HG03108 (cell line): ENCODE data around the gene SSC4D.
"Not testable (repeated sequence)": the region's sequence is repeated elsewhere in the genome, so short reads cannot be mapped to it uniquely, and the experiment has no call there.

Source experiments
- ATAC-seq: cut with Tn5 transposase; IDR thresholded peaks from one replicate; pipeline ENCODE4 v1.9.1; 2021; ENCODE audit warnings: moderate library complexity; ENCODE audit not compliant: unreplicated experiment

SSC4D gene

DNA sequence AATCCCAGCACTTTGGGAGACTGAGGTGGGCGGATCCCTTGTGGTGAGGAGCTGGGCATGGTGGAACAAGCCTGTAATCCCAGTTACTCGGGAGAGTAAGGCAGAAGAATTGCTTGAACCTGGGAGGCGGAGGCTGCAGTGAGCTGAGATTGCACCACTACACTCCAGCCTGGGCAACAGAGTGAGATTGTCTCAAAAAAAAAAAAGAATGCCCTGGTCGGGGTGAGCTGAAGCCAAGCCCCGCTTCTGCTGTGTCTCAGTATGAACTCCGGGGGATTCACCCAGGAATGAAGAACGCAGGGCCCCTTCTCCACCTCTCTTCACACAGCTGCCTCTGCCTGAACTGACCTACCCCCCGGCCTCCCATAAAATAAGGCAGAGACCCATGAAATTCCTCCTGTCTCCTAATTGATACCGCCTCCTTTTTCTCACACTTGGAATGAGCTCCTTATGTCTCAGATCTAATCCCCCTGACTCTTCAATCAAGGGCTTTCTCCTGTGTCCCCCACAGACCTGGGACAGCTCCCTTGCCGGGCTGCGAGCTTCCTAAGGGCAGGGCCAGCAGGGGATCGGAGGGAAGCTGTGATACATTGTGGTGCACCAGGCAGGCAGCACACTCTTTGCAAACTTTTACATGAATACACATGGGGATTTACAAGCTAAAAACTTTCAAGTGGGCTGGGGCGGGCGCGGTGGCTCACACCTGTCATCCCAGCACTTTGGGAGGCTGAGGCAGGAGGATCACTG, 14.3 kb upstream of the SSC4D start:
- no peak for ATAC-seq

DNA sequence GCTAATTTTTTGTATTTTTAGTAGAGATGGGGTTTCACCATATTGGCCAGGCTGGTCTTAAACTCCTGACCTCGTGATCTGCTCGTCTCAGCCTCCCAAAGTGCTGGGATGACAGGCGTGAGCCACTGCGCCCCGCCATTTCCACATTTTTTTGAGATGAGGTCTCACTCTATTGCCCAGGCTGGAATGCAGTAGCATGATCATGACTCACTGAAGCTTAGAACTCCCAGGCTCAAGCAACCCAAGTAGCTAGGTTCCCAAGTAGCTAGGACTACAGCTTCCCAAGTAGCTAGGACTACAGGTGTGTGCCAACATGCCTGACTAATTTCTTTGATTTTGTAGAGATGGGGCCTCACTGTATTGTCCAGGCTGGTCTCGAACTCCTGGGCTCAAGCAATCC, 11.6 kb upstream of the SSC4D start:
- ATAC-seq = not testable (repeated sequence)

DNA sequence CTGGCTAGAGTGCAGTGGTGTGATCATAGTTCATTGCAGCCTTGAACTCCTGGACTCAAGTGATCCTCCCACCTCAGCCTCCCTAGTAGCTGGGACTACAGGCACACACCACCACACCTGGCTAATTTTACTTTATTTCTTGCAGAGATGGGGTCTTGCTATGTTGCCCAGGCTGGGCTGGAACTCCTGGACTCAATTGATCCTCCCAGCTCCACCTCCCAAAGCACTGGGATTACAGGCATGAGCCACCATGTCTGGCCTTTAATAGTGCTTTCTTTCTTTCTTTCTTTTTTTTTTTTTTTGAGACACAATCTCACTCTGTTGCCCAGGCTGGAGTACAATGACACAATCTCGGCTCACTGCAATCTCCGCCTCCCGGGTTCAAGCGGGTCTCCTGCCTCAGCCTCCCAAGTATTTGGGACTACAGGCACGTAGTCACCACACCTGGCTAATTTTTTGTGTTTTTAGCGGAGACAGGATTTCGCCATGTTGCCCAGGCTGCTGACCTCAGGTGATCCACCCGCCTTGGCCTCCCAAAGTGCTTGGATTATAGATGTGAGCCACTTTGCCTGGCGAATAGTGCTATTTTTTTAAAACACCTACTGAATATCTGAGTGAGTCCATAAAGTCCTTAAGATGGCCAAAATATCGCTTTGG, 8.3 kb upstream of the SSC4D start:
- not testable (repeated sequence) for ATAC-seq

DNA sequence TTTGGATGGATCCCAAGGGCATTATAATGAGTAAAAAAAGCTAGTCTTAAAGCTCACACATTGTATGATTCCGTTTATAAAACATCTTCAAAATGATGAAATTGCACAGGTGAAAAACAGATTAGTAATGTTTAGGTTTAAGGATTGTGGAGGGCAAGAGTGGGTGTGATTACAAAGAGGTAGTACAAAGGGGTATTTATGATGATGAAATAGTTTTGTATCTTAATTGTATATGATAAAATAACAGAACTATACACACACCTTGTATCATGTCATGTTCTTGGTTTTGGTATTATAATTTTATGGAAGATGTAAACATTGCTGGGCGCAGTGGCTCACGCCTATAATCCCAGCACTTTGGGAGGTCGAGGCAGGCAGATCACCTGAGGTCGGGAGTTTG, 2.8 kb upstream of the SSC4D start:
- no peak for ATAC-seq

DNA sequence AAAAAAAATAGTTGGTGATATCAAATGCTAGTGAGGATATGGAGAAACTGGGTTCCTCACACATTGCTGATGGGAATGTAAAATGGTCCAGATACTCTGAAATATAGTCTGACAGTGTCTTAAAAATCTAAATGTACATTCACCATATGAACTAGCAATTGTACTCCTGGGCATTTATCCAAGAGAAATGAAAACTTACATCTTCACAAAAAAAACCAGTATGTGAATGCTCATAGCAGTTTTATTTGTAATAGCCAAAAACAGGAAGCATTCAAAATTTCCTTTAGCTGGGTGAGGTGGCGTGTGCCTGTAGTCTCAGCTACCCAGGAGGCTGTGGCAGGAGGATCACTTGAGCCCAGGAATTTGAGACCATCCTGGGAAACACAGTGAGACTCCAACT, 2.1 kb upstream of the SSC4D start:
- no peak for ATAC-seq

DNA sequence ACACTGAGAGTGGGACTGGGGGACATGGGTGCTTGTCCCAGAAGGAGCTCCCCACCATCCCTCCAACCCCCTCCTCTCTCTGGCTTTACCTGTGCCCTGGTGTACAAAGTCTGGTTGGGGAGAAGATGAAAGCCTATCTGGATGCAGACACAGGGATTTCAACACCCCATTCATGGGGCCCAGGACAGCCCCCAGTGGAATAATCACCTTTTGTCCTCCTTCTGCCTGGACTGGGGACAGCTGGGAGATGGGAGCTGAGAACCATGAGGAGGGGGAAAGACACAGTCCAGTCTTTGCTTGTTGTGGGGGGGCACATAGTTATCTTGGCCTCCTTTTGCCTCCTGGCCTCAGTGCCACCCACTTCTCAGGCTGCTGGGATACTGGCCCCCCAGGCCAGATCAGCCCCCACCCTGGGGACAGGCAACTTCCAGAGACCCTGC, 1.4 kb downstream of the SSC4D start:
- ATAC-seq = no peak

DNA sequence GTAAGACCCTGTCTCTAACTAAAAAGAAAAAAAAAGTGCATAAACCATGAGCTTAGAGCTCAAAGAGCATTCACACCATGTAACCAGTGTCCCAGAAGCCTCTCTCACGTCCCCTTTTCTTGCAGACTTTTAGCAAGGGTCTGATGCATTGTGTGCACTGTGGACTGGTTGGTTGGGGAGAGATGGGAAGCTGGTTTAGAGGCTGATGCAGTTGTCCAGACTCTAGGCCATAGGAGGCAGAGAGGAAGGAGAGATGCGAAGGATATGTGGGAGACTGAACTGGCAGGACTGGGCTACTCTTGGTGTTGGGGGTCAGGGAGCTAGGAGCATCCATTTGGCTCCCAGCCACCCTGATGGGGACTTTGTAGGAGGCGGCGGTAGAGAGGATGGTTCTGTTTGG, 1.8 kb downstream of the SSC4D start:
- ATAC-seq = no peak

DNA sequence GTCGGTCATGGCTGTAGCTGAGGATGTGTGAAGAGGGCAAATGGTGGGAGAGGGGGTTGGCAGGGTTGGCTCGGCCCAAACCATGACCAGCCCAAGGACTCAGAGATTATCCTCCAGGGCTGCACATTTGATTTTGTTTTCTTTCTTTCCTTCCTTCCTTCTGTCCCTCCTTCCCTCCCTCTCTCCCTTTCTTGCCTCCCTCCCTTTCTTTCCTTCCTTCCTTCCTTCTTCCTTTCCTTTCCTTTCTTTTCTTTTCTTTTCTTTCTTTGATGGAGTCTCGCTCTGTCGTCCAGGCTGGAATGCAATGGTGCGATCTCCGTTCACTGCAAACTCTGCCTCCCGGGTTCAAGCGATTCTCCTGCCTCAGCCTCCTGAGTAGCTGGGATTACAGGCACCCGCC, 3.8 kb downstream of the SSC4D start:
- no peak for ATAC-seq

DNA sequence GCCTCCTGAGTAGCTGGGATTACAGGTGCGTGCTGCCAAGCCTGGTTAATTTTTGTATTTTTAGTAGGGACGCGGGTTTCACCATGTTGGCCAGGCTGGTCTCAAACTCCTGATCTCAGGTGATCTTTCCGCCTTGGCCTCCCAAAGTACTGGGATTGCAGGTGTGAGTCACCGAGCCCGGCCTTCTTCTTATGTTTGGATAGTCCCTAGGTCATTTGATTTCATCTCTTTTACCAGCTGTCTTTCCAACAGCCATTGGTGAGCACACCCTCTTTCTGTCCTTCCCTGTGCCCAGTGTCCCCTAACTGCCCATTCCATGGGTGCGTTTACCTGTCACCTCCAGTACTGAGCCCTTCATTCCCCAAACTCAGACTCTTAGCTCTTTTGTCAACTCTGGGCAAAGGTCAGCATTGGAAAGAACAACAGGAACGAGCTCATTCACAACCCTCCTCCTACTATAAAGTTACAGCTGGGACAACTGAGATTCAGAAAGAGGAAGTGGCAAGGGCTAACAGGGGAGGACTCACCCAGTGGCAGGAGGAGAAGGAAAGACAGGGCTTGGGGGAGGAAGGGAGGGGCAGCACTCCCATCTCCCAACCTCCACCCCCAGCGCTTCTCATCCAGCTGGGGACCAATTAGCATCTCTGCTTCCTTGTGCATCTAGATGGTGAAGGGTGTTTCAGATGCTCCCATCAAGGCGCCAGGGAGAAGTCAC, 5.6 kb downstream of the SSC4D start:
- no peak for ATAC-seq

DNA sequence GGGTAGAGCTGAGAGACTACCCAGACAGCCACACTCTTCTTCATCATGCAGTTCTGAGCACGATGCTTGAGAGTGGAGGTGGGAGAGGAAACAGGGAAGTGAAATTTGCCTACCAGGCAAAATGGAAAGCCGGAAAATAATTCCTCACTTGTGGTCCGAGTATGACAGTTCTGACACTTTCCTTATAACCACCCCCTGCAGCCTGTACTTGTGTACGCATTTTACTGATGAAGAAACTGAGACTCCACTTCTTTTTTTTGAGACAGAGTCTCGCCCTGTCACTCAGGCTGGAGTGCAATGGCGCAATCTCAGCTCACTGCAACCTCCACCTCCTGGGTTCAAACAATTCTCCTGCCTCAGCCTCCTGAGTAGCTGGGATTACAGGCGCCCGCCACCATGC, 6.4 kb downstream of the SSC4D start:
- ATAC-seq = not testable (repeated sequence)

DNA sequence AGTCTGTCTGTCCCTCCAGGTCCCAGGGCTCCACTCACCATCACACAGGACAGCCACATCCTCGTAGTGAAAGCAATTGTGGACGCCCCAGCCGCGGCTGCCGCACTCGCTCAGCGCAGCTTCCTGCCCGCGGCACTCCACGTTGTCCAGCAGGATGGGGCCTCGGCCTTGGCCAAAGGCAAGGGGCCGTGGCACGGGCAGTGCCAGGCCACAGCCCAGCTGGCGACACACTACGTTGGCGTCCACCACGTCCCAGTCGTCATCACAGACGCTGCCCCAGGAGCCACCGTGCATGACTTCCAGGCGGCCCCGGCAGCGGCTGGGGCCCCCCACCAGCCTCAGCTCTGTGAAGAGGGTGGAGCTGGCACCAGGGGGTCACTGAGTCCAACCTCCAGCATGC, 9.2 kb downstream of the SSC4D start:
- no peak for ATAC-seq

DNA sequence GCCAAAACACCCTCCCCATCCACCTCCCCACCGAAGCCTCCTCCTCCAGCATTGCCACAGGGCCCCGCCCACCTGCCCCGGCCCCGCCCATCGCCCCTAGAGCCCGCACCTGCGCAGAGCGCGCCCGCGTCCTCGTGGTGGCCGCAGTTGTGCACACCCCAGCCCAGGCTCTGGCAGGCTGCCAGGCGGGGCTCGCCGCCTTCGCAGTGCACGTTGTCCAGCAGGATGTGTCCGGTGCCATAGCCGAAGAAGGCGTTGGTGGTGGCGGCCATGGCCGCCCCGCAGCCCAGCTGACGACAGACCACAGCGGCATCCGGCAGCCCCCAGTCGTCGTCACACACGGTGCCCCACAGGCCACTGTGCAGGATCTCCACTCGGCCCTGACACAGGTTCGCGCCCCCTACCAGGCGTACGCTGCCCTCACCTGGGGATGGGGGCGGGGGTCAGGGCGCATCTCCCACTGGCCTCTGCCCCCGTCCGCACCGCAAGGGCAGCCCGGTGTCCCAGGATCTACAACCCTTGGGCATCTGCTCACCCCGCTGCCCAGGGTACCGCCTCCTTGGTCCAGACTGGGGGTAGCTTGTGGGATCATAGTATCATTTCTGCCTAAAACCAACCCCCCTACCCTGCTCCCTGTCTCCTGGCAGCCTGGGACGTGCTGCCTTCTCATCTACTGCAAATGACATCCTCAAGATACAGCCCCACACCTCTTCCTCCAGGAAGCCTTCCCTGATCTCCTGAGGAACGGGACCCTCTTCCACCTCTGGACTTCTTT, 11.9 kb downstream of the SSC4D start:
- no peak for ATAC-seq

DNA sequence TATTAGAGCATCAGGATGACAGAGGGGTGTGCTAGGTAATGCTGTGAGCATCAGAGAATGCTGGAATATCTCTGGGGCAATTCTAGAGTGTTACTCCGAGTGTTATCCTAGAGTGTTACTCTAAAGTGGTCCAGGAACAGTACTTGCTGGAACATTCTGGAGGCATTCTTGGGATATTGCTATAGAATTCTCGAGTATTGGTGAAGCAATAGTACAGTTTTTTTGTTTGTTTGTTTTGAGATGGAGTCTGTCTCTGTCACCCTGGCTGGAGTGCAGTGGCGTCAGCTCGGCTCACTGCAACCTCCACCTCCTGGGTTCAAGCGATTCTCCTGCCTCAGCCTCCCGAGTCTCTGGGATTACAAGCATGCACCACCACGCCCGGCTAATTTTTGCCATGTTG, 12.6 kb downstream of the SSC4D start:
- no peak for ATAC-seq

DNA sequence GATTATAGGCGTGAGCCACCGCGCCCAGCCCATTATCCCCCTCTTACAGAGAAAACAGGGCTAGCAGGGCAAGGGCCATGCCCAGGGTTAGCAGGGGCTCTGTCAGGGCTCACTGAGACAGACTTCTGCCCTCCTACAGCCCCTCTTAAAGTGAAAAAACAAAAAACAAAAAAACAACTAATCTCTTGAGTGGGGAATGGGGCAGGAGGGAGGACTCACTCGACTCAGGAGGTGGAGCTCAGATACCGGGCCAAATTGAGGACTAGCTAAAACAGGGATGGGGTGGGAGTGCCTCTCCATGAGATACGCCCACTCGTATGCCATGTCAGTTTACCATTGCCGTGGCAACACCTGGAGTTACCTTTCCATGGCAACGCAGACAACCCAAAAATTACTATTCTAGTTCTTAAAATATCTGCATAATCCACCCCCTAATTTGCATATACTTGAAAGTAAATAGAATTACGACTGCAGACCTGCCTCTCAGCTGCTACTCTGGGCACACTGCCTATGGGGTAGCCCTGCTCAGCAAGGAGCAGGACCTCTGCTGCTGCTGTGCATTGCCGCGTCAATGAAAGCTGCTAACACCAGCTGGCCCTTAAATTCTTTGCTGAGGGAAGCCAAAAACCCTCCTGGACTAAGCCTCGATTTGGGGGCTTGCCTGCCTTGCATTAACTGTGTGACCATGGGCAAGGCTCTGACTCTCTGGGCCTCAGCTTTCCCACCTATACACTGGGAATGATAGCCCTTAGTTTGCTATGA, 13.4 kb downstream of the SSC4D start:
- ATAC-seq = no peak

DNA sequence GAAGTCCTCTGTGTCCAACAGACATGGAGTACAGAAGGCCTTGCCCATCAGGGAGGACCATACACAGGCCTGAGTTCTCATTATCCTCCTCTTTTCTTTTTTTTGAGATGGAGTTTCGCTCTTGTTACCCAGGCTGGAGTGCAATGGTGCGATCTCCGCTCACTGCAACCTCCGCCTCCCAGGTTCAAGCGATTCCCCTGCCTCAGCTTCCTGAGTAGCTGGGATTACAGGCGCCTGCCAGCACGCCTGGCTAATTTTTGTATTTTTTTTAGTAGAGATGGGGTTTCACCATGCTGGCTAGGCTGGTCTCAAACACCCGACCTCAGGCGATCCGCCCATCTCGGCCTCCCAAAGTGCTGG, 13.9 kb downstream of the SSC4D start:
- not testable (repeated sequence) for ATAC-seq

DNA sequence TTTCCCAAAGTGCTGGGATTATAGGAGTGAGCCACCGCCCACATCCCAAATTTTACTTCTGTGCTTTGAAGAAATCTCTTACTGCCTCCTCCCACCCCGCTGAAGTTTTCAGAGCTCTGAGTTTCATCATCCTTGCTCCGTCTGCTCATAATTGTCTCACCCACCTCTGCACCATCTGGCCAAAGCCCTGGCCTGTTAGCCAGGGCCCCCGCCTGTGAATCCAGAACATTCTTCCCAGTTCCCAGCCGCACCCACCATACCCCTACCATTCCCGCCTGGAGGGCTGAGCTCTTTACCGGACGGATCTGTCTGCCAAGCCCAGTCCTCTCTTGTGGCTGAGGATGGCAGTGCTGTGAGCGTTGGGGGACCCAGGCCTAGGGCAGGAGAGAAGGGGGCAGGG, 14.5 kb downstream of the SSC4D start:
- ATAC-seq = no peak

DNA sequence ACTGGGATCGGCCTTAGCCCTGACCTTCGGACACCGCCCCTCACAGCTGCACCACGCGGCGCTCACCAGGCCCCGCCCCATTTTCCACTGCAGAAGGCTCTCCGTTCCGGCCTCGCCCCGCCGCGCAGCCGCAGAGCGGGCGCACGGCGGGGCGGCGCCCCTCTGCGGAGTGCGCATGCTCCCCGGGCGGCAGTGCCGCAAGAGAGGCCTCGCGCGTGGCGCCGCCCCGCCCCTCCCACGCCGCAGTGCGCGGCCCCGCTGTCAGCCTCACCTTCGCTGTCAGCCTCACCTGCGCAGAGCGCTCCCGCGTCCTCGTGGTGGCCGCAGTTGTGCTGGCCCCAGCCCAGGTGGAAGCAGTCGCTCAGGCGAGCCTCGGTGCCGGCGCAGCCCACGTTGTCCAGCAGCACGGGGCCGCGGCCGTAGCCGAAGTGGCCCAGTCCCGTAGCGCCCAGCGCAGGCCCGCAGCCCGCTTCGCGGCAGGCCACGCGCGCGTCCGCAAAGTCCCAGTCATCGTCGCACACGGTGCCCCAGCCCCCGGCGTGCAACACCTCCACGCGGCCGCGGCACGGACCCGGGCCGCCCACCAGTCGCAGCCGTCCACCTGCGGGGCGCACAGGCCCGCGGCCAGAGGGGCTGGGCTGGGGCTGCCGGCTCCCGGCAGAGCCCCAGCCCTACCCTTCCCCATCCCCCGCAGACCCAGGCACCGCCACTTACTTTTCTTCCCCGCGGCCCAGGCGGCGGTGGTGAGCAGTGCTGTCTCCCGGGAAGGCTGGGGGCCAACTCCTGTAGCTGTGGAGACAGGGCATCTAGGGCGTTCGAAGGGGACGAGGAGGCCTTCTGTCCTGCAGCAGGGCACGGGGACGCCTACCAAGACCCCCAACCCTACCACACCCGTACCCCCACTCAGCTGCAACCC, 16.1 kb downstream of the SSC4D start:
- peak; percentile 90 for ATAC-seq

DNA sequence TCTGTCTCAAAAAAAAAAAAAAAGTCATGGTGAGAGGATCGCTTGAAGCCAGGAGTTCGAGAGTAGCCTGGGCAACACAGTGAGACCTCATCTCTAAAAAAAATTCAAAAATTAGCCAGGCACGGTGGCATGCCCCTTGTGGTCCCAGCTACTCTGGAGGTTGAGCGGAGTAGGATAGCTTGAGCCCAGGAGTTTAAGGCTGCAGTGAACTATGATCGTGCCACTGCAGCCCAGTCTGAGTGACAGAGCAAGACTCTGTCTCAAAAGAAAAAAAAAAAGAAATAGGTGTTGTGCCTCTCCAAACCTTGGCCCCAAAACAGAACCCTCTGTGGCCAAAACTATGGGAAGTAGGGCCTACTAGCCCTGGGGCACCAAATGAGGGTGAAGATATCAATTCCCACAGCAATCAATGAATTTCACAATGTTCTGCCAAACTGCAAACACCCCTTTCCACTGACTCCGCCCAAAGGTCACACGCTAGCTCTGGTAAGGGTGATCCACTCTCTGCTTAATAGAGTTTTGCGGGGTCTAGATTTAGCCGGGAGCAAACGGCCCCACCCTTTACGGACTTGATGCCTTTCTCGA, 16.9 kb downstream of the SSC4D start:
- ATAC-seq = no peak

DNA sequence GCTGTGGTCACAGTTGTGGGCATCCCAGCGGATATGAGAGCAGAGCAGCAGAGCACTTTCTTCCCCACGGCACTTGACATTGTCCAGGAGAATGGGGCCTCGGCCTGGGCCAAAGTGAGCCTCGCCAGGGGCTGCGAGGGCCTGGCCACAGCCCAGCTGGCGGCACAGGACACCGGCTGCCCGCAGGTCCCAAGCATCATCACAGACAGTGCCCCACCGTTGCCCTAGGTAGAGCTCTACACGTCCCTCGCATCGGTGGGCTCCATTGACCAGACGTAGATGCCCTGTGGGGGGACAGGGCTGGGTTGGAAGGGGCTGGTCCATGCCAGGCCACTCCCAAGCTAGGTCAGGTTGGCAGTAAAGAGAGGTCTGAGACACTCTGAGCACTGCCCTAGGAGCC, 19.4 kb downstream of the SSC4D start:
- ATAC-seq = no peak
